Prostate gland (tissue), 2 donors: Measurements from ENCODE around the gene LPIN3.

Experiments used
- POLR2A ChIP-seq: fragments of 450-650 bp; IDR thresholded peaks from one replicate; pipeline ENCODE4 v1.6.1; 2016; ENCODE audit warnings: antibody characterized with exemption, mild to moderate bottlenecking
- POLR2AphosphoS5 ChIP-seq: sonication (generic); formaldehyde crosslinking; IDR thresholded peaks from one replicate; pipeline ENCODE4 v1.6.1; 2017; ENCODE audit warnings: antibody characterized with exemption
- TF ChIP-seq, protein P1 (sequence below), 4 experiments: fragments of 200-600 bp in 2 of 4; fragments of 450-650 bp in 2 of 4; sonication (generic) in 2 of 4; IDR thresholded peaks; 1 replicate in 3 of 4; 2 replicates in 1 of 4; pipeline ENCODE4 v1.5.1; 2016 to 2019; ENCODE audit warnings: antibody characterized with exemption in 4 of 4, mild to moderate bottlenecking in 2 of 4, moderate library complexity in 2 of 4

DNA sequence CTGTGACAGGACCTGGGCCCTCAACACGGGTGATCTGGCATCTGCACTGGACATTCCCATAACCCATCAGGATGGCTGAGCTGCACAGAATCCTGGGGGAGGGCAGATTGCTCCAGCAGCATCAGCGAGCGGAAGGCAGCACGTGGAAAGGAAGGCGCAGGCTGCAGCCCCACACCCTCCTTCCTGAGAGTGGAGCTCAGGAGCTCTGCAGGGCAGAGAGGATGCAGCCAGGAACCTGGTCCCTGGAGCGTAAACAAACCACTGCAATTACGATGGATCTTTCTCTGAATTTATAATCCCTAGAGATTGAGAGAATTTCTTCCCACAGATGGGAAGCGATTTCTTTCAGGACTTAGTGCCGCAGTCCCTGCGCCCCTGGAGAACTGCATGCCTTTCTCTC lies 65.7 kb downstream of the LPIN3 start:
- TF ChIP-seq POLR2A (no peak), POLR2AphosphoS5 (no peak)
- TF ChIP-seq, protein P1, sequence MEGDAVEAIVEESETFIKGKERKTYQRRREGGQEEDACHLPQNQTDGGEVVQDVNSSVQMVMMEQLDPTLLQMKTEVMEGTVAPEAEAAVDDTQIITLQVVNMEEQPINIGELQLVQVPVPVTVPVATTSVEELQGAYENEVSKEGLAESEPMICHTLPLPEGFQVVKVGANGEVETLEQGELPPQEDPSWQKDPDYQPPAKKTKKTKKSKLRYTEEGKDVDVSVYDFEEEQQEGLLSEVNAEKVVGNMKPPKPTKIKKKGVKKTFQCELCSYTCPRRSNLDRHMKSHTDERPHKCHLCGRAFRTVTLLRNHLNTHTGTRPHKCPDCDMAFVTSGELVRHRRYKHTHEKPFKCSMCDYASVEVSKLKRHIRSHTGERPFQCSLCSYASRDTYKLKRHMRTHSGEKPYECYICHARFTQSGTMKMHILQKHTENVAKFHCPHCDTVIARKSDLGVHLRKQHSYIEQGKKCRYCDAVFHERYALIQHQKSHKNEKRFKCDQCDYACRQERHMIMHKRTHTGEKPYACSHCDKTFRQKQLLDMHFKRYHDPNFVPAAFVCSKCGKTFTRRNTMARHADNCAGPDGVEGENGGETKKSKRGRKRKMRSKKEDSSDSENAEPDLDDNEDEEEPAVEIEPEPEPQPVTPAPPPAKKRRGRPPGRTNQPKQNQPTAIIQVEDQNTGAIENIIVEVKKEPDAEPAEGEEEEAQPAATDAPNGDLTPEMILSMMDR (IDR thresholded peaks at IDR 0.05), result no peak
